BJ (cell line): ENCODE results near the gene STK11. TPM values are rescaled to one million over a fixed set of nuclear protein-coding genes. Genes with fewer than 3 reads are reported as not detected.

Source experiments
- CTCF ChIA-PET: fragments of 350-600 bp; formaldehyde crosslinking; extraction: SDS; loops from one replicate; lab custom pipeline; 2021; ENCODE audit warnings: antibody characterized with exemption, inconsistent platforms; lab: Yijun Ruan, JAX
- POLR2A ChIA-PET: fragments of 300-600 bp; sonication (Branson Sonifier 250); formaldehyde crosslinking; extraction: SDS; loops from one replicate; lab custom pipeline; 2021; ENCODE audit warnings: antibody characterized with exemption; lab: Charles Lee
- DNase-seq: peaks from one replicate; pipeline ENCODE4 v3.0.0-alpha.2; 2011; ENCODE audit warnings: low read depth
- H3K27me3 ChIP-seq: 2 replicates; pipeline ENCODE4 v1.6.0; 2011; ENCODE audit warnings: low read length; ENCODE audit not compliant: control insufficient read depth, insufficient read depth
- H3K36me3 ChIP-seq: 2 replicates; pipeline ENCODE4 v1.5.1; 2011; ENCODE audit warnings: low read length; ENCODE audit not compliant: control insufficient read depth, insufficient read depth
- H3K4me3 ChIP-seq: 2 replicates; pipeline ENCODE4 v1.5.1; 2011; ENCODE audit warnings: low read depth, mild to moderate bottlenecking, control low read depth, low read length
- CTCF ChIP-seq: IDR thresholded peaks from 2 replicates; pipeline ENCODE4 v1.5.1; 2011; ENCODE audit warnings: low read depth, mild to moderate bottlenecking, control low read depth, inconsistent platforms, low read length, moderate library complexity; ENCODE audit not compliant: insufficient read depth
- polyA plus RNA-seq: library from polyadenylated mRNA; depleted of rRNA; stranded (reverse); fragments of >200 nt; gene quantifications from 2 replicates; pipeline ENCODE4 v1.2.3, GENCODE V29; 2011

Gene STK11
- polyA plus RNA-seq, 1 experiment: 33.6 TPM

- H3K4me3 ChIP-seq: peak overlapping the region; percentile 64
- CTCF ChIA-PET: interaction anchor here (1.7 to 12.8 kb wide), 2 partner anchors 8 to 18 kb away, joined by 11 to 437 read pairs; partner anchors contain the start of gene ATP5F1D
- POLR2A ChIA-PET: no interaction called here
- no peak for DNase-seq
- TF ChIP-seq CTCF: no peak
- H3K36me3 ChIP-seq: peaks cover 20% of the 10 kb centered on the region
- no peaks in the 10 kb centered on the region for H3K27me3 ChIP-seq
Observed at GRCh38 chr19:1261538-1261797, 55.9 kb downstream of the STK11 start.

- 0 out of 2 replicates have a peak, but pooled peaks have one; percentile 4 for TF ChIP-seq CTCF
- peaks cover 14% of the 10 kb centered on the region for H3K36me3 ChIP-seq
- H3K27me3 ChIP-seq: no peaks in the 10 kb centered on the region
- POLR2A ChIA-PET: no interaction called here
- H3K4me3 ChIP-seq: peak overlapping the region; percentile 64
- CTCF ChIA-PET: interaction anchor here (1.7 to 12.8 kb wide), 2 partner anchors 9 to 18 kb away, joined by 11 to 437 read pairs; partner anchors contain the start of gene ATP5F1D
- DNase-seq: no peak
Observed at GRCh38 chr19:1261798-1262622, 56.4 kb downstream of the STK11 start.

- TF ChIP-seq CTCF: no peak
- ChIA-PET CTCF (interaction anchor here (1.0 to 12.8 kb wide), 3 partner anchors 10 to 19 kb away, joined by 3 to 437 read pairs (median 11); partner anchors contain the start of gene ATP5F1D), POLR2A (no interaction called here)
- Histone ChIP-seq H3K27me3 (no peaks in the 10 kb centered on the region), H3K36me3 (peaks cover 9% of the 10 kb centered on the region), H3K4me3 (peak overlapping the region; percentile 17)
- no peak for DNase-seq
Observed at GRCh38 chr19:1262623-1263123, 57.1 kb downstream of the STK11 start.

GRCh38 chr19:1263188-1263587, 57.6 kb downstream of the STK11 start:
- ChIA-PET CTCF (interaction anchor here (1.0 to 12.8 kb wide), 3 partner anchors 10 to 19 kb away, joined by 3 to 437 read pairs (median 4); partner anchors contain the start of gene ATP5F1D), POLR2A (no interaction called here)

More at GRCh38 chr19:1263188-1263587, 57.6 kb downstream of the STK11 start:
- no peak for TF ChIP-seq CTCF
- DNase-seq: no peak
- Histone ChIP-seq H3K4me3 (no peak overlapping the region; the same call in 1 of the 2 replicates), H3K36me3 (peaks cover 4% of the 10 kb centered on the region), H3K27me3 (no peaks in the 10 kb centered on the region)
